Liver (tissue), 9 donors: ENCODE data around the gene MARK2. TPM values are rescaled to one million over a fixed set of nuclear protein-coding genes. Genes with fewer than 3 reads are reported as not detected.

Experiments used
- DNase-seq: peaks from one replicate; pipeline ENCODE4 v3.0.0-alpha.2; 2017; ENCODE audit warnings: low spot score
- H3K27ac ChIP-seq, 2 donors: one replicate each; pipeline ENCODE4 v1.7.0; 2013; ENCODE audit warnings: inconsistent platforms in 2 of 2, low read length in 2 of 2, control low read depth in 1 of 2, low read depth in 1 of 2, mild to moderate bottlenecking in 1 of 2
- H3K27me3 ChIP-seq, 4 donors: one replicate each; pipeline versions ENCODE4 v1.6.1 to v1.7.0; 2013; ENCODE audit warnings: low read length in 3 of 4, inconsistent platforms in 1 of 4, mild to moderate bottlenecking in 1 of 4, moderate library complexity in 1 of 4; ENCODE audit not compliant: control insufficient read depth in 4 of 4, insufficient read depth in 4 of 4
- H3K36me3 ChIP-seq, 4 donors: one replicate each; pipeline versions ENCODE4 v1.6.1 to v1.7.0; 2013; ENCODE audit warnings: low read length in 3 of 4, mild to moderate bottlenecking in 3 of 4, low read depth in 1 of 4, moderate library complexity in 1 of 4; ENCODE audit not compliant: control insufficient read depth in 4 of 4, insufficient read depth in 3 of 4
- H3K4me1 ChIP-seq, 4 donors: one replicate each; pipeline versions ENCODE4 v1.6.1 to v1.7.0; 2013; ENCODE audit warnings: low read length in 3 of 4, mild to moderate bottlenecking in 3 of 4, moderate library complexity in 1 of 4; ENCODE audit not compliant: control insufficient read depth in 4 of 4, insufficient read depth in 4 of 4
- H3K4me3 ChIP-seq, 3 donors: one replicate each; pipeline versions ENCODE4 v1.6.1 to v1.7.0; 2013; ENCODE audit warnings: low read length in 3 of 3, control low read depth in 1 of 3, low read depth in 1 of 3, mild to moderate bottlenecking in 1 of 3
- H3K9ac ChIP-seq, 2 donors: one replicate each; pipeline ENCODE4 v1.7.0; 2013; ENCODE audit warnings: low read length in 2 of 2, mild to moderate bottlenecking in 2 of 2, moderate library complexity in 2 of 2, control low read depth in 1 of 2, low read depth in 1 of 2
- H3K9me3 ChIP-seq, 4 donors: one replicate each; pipeline versions ENCODE4 v1.6.1 to v1.7.0; 2013; ENCODE audit warnings: low read length in 3 of 4; ENCODE audit not compliant: control insufficient read depth in 4 of 4
- EGR1 ChIP-seq, 2 donors: IDR thresholded peaks; 2 replicates each; pipeline ENCODE4 v1.6.1; 2016 to 2018; ENCODE audit warnings: antibody characterized with exemption in 2 of 2, low read depth in 2 of 2
- FOXA1 ChIP-seq: IDR thresholded peaks from 2 replicates; pipeline ENCODE4 v1.6.1; 2016; ENCODE audit warnings: antibody characterized with exemption
- FOXA2 ChIP-seq: IDR thresholded peaks from 2 replicates; pipeline ENCODE4 v1.6.1; 2016; ENCODE audit warnings: antibody characterized with exemption
- GABPA ChIP-seq, 2 donors: IDR thresholded peaks in 1 of 2; conservative IDR thresholded peaks in 1 of 2; 2 replicates each; pipeline ENCODE4 v1.6.1; 2016; ENCODE audit warnings: antibody characterized with exemption in 2 of 2, mild to moderate bottlenecking in 1 of 2, moderate library complexity in 1 of 2
- HNF4A ChIP-seq, 2 donors: conservative IDR thresholded peaks; 2 replicates each; pipeline ENCODE4 v1.6.1; 2016; ENCODE audit warnings: antibody characterized with exemption in 2 of 2, mild to moderate bottlenecking in 2 of 2
- HNF4G ChIP-seq: IDR thresholded peaks from 2 replicates; pipeline ENCODE4 v1.6.1; 2016; ENCODE audit warnings: antibody characterized with exemption
- JUND ChIP-seq, 2 donors: IDR thresholded peaks; 2 replicates each; pipeline ENCODE4 v1.6.1; 2016; ENCODE audit warnings: antibody characterized with exemption in 2 of 2
- NR2F2 ChIP-seq: IDR thresholded peaks from 2 replicates; pipeline ENCODE4 v1.6.1; 2016; ENCODE audit warnings: antibody characterized with exemption
- RAD21 ChIP-seq, 2 donors: IDR thresholded peaks; 2 replicates each; pipeline ENCODE4 v1.6.1; 2016; ENCODE audit warnings: antibody characterized with exemption in 2 of 2, mild to moderate bottlenecking in 2 of 2
- REST ChIP-seq: IDR thresholded peaks from 2 replicates; pipeline ENCODE4 v1.6.1; 2016; ENCODE audit warnings: antibody characterized with exemption, mild to moderate bottlenecking
- SP1 ChIP-seq: IDR thresholded peaks from 2 replicates; pipeline ENCODE4 v1.6.1; 2018; ENCODE audit warnings: antibody characterized with exemption, mild to moderate bottlenecking
- TAF1 ChIP-seq: conservative IDR thresholded peaks from 2 replicates; pipeline ENCODE4 v1.6.1; 2016; ENCODE audit warnings: antibody characterized with exemption, mild to moderate bottlenecking
- YY1 ChIP-seq: IDR thresholded peaks from 2 replicates; pipeline ENCODE4 v1.6.1; 2016; ENCODE audit warnings: antibody characterized with exemption, mild to moderate bottlenecking
- ZBTB33 ChIP-seq: IDR thresholded peaks from 2 replicates; pipeline ENCODE4 v1.6.1; 2016; ENCODE audit warnings: antibody characterized with exemption
- WGBS: extraction: QIAGEN DNeasy Blood & Tissue Kit; methylation state at CpG from one replicate; pipeline ENCODE4 v1.1.7; 2013; 5-methylcytosine and 5-hydroxymethylcytosine counted together
- polyA plus RNA-seq, 2 donors: library from polyadenylated mRNA; stranded (reverse) in 1 of 2; unstranded in 1 of 2; fragments of 200-250 nt in 1 of 2; fragments of >200 nt in 1 of 2; fragmentation: Nextera tagmentation in 1 of 2; extraction: Ambion mirVana in 1 of 2; gene quantifications; one replicate each; pipeline versions ENCODE4 v1.2.1 to v1.2.3, GENCODE V29; 2013 to 2015
- total RNA-seq, 2 donors: library from RNA; depleted of rRNA; stranded (reverse); fragments of >200 nt; gene quantifications; one replicate each; pipeline ENCODE4 v1.2.3, GENCODE V29; 2014
- TF ChIP-seq, protein P1 (sequence below): IDR thresholded peaks from 2 replicates; pipeline ENCODE4 v1.6.1; 2016; ENCODE audit warnings: antibody characterized with exemption
- TF ChIP-seq, protein P2 (sequence below): fragments of 150-350 bp; IDR thresholded peaks from 2 replicates; pipeline ENCODE4 v1.5.1; 2017; ENCODE audit warnings: improper control_type of control experiment, low read depth, low read length; ENCODE audit not compliant: missing input control
- TF ChIP-seq, protein P3 (sequence below): IDR thresholded peaks from 2 replicates; pipeline ENCODE4 v1.6.1; 2016; ENCODE audit warnings: antibody characterized with exemption
- donor health status: healthy.
- donor health status: healthy.
- donor health status: healthy.
- donor health status: healthy.
- donor health status: healthy.

The MARK2 gene
- total and polyA plus RNA-seq, 4 donors, result 3.4 to 11.6 (median 8.0) TPM

DNA sequence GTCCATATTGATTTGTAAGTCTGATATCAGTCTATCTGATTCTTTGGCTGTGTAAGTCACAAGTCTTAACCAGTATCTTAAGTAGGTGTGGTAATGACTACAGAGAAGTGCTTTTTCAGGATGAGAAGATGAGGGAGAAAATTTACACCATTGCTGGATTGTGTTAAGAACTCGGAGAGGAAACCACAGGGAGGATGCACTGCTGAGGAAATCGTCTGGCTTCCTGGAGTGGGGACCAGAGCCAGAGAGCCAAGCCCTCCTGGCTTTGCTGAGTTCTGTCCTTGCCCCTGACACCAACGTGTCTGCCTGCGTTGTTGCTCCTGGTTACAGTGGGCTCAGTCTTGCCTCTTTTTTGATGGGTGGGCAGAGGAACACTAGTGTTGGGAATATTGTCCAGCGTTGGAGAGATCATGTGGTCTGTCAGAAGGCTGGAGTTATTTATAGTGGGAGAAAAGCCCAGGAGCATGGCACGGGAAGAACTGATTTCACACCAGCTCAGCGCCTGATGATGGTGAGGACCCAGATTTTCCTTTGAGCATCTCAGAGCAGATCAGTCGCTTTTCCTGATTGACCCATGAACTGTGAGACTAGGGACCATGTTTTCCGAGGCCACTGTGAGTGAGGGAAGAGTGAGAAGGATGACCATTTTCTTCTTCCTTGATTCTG, 29.6 kb downstream of the MARK2 start:
- no peak overlapping the region for H3K4me3 ChIP-seq
- no peaks in the 10 kb centered on the region for H3K36me3 ChIP-seq
- TF ChIP-seq GABPA (IDR thresholded peaks at IDR 0.05 in 1 of 2, conservative IDR thresholded peaks at IDR 0.05 in 1 of 2) (no peak), NR2F2 (no peak), FOXA2 (no peak), ZBTB33 (no peak), TAF1 (no peak), SP1 (no peak), YY1 (no peak), REST (no peak), FOXA1 (no peak)
- TF ChIP-seq, protein P1, sequence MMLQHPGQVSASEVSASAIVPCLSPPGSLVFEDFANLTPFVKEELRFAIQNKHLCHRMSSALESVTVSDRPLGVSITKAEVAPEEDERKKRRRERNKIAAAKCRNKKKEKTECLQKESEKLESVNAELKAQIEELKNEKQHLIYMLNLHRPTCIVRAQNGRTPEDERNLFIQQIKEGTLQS, result no peak
- TF ChIP-seq, protein P2, sequence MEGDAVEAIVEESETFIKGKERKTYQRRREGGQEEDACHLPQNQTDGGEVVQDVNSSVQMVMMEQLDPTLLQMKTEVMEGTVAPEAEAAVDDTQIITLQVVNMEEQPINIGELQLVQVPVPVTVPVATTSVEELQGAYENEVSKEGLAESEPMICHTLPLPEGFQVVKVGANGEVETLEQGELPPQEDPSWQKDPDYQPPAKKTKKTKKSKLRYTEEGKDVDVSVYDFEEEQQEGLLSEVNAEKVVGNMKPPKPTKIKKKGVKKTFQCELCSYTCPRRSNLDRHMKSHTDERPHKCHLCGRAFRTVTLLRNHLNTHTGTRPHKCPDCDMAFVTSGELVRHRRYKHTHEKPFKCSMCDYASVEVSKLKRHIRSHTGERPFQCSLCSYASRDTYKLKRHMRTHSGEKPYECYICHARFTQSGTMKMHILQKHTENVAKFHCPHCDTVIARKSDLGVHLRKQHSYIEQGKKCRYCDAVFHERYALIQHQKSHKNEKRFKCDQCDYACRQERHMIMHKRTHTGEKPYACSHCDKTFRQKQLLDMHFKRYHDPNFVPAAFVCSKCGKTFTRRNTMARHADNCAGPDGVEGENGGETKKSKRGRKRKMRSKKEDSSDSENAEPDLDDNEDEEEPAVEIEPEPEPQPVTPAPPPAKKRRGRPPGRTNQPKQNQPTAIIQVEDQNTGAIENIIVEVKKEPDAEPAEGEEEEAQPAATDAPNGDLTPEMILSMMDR, result no peak
- H3K4me1 ChIP-seq, result peaks cover 5 to 50% (median 38%) of the 10 kb centered on the region in 4 donors
- 72% methylated on average over 9 of the region's 9 CpGs for WGBS
- DNase-seq, result no peak
- no peaks in the 10 kb centered on the region for H3K27me3 ChIP-seq
- H3K9me3 ChIP-seq, result no peaks in the 10 kb centered on the region
- no peak overlapping the region for H3K9ac ChIP-seq
- no peak overlapping the region for H3K27ac ChIP-seq

- 86% methylated on average over 7 of the region's 7 CpGs for WGBS
- DNase-seq, result no peak
- H3K27me3 ChIP-seq, result no peaks in the 10 kb centered on the region
- no peaks in the 10 kb centered on the region for H3K36me3 ChIP-seq
- no peak overlapping the region for H3K4me3 ChIP-seq
- H3K4me1 ChIP-seq, result peaks cover 4 to 56% (median 44%) of the 10 kb centered on the region in 4 donors
- H3K9ac ChIP-seq, result no peak overlapping the region
- no peaks in the 10 kb centered on the region for H3K9me3 ChIP-seq
- no peak overlapping the region for H3K27ac ChIP-seq
- TF ChIP-seq HNF4G, result no peak
- no peak for TF ChIP-seq YY1
- TF ChIP-seq, protein P1, result no peak
- TF ChIP-seq, protein P3, sequence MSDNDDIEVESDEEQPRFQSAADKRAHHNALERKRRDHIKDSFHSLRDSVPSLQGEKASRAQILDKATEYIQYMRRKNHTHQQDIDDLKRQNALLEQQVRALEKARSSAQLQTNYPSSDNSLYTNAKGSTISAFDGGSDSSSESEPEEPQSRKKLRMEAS, result no peak
- no peak for TF ChIP-seq HNF4A (conservative IDR thresholded peaks at IDR 0.05)
- no peak for TF ChIP-seq FOXA1
- no peak for TF ChIP-seq TAF1
- TF ChIP-seq EGR1 (IDR thresholded peaks at IDR 0.05; ENCODE audit: low read depth in 2 of 2), result no peak
- TF ChIP-seq, protein P2, result no peak
- TF ChIP-seq NR2F2, result no peak
- TF ChIP-seq REST, result no peak
- no peak for TF ChIP-seq RAD21 (IDR thresholded peaks at IDR 0.05)
- TF ChIP-seq JUND (IDR thresholded peaks at IDR 0.05), result no peak
Observed at GRCh38 chr11:63869171-63869591, 30.3 kb downstream of the MARK2 start.
